Measurements from ENCODE around the gene KNDC1. TPM values are rescaled to one million over a fixed set of nuclear protein-coding genes. Genes with fewer than 3 reads are reported as not detected.

KNDC1 gene
- total and polyA plus RNA-seq, 2 experiments from 2014 or later, result 1.8 to 16.0 TPM

DNA sequence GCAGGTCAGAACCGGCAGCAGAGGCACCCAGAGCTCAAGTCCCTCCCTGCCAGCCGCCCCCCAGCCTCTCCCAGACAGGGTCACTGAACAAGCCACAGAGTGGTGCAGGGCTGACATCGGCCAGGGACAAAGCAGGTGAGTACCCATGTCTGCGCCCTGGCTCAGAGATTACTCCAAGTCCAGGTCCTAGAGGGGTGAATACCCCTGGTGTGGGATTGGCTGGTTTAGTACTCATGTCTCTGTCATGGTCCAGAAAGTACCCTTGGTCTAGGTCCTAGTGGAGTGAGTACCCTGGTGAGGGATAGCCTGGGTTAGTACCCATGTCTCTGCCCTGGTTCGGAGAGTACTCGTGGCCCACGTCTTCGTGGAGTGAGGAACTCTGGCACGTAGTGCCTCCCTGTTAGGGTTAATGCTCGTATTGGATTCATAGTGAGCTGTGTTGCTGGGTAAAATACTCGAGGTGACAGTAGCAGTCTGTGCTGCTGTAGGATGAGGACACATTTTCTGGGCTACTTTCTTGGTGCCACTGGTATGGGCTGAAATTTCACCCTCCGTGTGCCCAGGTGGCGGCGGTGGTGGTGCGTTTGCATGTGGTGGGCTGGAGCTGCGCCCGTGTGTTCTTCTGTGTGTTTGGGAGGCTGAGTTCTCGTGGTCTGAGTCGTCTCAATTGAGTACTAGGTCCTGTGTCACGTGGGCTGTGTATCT is 25.5 kb upstream of the KNDC1 start:
- Mint-ChIP-seq H3K4me3 (no peak overlapping the region), H3K27ac (no peak overlapping the region), H3K9me3 (no peaks in the 10 kb centered on the region; the same call in 1 of the 3 replicates), H3K27me3 (ENCODE audit: insufficient read depth, low read depth, poor library complexity) (peaks cover 11% of the 10 kb centered on the region), H3K4me1 (no peaks in the 10 kb centered on the region), H3K36me3 (ENCODE audit: low read depth) (no peaks in the 10 kb centered on the region)
- Histone ChIP-seq H3K36me3 (ENCODE audit: insufficient read depth) (no peaks in the 10 kb centered on the region), H3F3A (replicated peaks; ENCODE audit: low read depth) (no peaks in the 10 kb centered on the region), H3K79me2 (replicated peaks; ENCODE audit: insufficient read depth) (no peaks in the 10 kb centered on the region), H3K4me2 (no peak overlapping the region), H2AFZ (no peak overlapping the region), H4K20me1 (replicated peaks; ENCODE audit: insufficient read depth) (no peaks in the 10 kb centered on the region), H3K27me3 (ENCODE audit: insufficient read depth) (no peaks in the 10 kb centered on the region), H3K4me3 (no peak overlapping the region), H3K27ac (ENCODE audit: low read depth) (no peak overlapping the region), H3K4me1 (ENCODE audit: insufficient read depth) (no peaks in the 10 kb centered on the region), H3K9me2 (ENCODE audit: insufficient read depth) (no peaks in the 10 kb centered on the region)
- ATAC-seq (no peak), DNase-seq (ENCODE audit: low spot score) (no peak)
- TF ChIP-seq POLR2AphosphoS5 (IDR thresholded peaks at IDR 0.05; ENCODE audit: low read depth) (no peak), ZNF331 (CRISPR knock-in tag; IDR thresholded peaks at IDR 0.05; ENCODE audit: low read depth) (no peak), JUNB (IDR thresholded peaks at IDR 0.05; ENCODE audit: unreplicated experiment) (no peak), ZNF114 (CRISPR knock-in tag; IDR thresholded peaks at IDR 0.05) (no peak), STAT1 (IDR thresholded peaks at IDR 0.05; ENCODE audit: unreplicated experiment) (no peak), NANOG (IDR thresholded peaks at IDR 0.05; ENCODE audit: borderline replicate concordance) (no peak), CREB1 (CRISPR knock-in tag; IDR thresholded peaks at IDR 0.05; ENCODE audit: low read depth) (no peak), EZH2phosphoT487 (IDR thresholded peaks at IDR 0.05; ENCODE audit: unreplicated experiment) (no peak), EZH2 (IDR thresholded peaks at IDR 0.05; ENCODE audit: low read depth, unreplicated experiment) (no peak)
- TF ChIP-seq, protein P1, sequence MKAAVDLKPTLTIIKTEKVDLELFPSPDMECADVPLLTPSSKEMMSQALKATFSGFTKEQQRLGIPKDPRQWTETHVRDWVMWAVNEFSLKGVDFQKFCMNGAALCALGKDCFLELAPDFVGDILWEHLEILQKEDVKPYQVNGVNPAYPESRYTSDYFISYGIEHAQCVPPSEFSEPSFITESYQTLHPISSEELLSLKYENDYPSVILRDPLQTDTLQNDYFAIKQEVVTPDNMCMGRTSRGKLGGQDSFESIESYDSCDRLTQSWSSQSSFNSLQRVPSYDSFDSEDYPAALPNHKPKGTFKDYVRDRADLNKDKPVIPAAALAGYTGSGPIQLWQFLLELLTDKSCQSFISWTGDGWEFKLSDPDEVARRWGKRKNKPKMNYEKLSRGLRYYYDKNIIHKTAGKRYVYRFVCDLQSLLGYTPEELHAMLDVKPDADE (IDR thresholded peaks at IDR 0.05), result no peak
- TF ChIP-seq, protein P2, sequence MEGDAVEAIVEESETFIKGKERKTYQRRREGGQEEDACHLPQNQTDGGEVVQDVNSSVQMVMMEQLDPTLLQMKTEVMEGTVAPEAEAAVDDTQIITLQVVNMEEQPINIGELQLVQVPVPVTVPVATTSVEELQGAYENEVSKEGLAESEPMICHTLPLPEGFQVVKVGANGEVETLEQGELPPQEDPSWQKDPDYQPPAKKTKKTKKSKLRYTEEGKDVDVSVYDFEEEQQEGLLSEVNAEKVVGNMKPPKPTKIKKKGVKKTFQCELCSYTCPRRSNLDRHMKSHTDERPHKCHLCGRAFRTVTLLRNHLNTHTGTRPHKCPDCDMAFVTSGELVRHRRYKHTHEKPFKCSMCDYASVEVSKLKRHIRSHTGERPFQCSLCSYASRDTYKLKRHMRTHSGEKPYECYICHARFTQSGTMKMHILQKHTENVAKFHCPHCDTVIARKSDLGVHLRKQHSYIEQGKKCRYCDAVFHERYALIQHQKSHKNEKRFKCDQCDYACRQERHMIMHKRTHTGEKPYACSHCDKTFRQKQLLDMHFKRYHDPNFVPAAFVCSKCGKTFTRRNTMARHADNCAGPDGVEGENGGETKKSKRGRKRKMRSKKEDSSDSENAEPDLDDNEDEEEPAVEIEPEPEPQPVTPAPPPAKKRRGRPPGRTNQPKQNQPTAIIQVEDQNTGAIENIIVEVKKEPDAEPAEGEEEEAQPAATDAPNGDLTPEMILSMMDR (conservative IDR thresholded peaks at IDR 0.05; ENCODE audit: low read depth in 2 of 2), result no peak
- TF ChIP-seq, protein P3, sequence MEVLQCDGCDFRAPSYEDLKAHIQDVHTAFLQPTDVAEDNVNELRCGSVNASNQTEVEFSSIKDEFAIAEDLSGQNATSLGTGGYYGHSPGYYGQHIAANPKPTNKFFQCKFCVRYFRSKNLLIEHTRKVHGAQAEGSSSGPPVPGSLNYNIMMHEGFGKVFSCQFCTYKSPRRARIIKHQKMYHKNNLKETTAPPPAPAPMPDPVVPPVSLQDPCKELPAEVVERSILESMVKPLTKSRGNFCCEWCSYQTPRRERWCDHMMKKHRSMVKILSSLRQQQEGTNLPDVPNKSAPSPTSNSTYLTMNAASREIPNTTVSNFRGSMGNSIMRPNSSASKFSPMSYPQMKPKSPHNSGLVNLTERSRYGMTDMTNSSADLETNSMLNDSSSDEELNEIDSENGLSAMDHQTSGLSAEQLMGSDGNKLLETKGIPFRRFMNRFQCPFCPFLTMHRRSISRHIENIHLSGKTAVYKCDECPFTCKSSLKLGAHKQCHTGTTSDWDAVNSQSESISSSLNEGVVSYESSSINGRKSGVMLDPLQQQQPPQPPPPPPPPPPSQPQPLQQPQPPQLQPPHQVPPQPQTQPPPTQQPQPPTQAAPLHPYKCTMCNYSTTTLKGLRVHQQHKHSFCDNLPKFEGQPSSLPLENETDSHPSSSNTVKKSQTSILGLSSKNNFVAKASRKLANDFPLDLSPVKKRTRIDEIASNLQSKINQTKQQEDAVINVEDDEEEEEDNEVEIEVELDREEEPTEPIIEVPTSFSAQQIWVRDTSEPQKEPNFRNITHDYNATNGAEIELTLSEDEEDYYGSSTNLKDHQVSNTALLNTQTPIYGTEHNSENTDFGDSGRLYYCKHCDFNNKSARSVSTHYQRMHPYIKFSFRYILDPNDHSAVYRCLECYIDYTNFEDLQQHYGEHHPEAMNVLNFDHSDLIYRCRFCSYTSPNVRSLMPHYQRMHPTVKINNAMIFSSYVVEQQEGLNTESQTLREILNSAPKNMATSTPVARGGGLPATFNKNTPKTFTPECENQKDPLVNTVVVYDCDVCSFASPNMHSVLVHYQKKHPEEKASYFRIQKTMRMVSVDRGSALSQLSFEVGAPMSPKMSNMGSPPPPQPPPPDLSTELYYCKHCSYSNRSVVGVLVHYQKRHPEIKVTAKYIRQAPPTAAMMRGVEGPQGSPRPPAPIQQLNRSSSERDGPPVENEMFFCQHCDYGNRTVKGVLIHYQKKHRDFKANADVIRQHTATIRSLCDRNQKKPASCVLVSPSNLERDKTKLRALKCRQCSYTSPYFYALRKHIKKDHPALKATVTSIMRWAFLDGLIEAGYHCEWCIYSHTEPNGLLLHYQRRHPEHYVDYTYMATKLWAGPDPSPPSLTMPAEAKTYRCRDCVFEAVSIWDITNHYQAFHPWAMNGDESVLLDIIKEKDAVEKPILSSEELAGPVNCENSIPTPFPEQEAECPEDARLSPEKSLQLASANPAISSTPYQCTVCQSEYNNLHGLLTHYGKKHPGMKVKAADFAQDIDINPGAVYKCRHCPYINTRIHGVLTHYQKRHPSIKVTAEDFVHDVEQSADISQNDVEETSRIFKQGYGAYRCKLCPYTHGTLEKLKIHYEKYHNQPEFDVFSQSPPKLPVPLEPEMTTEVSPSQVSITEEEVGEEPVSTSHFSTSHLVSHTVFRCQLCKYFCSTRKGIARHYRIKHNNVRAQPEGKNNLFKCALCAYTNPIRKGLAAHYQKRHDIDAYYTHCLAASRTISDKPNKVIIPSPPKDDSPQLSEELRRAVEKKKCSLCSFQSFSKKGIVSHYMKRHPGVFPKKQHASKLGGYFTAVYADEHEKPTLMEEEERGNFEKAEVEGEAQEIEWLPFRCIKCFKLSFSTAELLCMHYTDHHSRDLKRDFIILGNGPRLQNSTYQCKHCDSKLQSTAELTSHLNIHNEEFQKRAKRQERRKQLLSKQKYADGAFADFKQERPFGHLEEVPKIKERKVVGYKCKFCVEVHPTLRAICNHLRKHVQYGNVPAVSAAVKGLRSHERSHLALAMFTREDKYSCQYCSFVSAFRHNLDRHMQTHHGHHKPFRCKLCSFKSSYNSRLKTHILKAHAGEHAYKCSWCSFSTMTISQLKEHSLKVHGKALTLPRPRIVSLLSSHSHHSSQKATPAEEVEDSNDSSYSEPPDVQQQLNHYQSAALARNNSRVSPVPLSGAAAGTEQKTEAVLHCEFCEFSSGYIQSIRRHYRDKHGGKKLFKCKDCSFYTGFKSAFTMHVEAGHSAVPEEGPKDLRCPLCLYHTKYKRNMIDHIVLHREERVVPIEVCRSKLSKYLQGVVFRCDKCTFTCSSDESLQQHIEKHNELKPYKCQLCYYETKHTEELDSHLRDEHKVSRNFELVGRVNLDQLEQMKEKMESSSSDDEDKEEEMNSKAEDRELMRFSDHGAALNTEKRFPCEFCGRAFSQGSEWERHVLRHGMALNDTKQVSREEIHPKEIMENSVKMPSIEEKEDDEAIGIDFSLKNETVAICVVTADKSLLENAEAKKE (CRISPR knock-in tag; IDR thresholded peaks at IDR 0.05), result no peak
- TF ChIP-seq, protein P4, sequence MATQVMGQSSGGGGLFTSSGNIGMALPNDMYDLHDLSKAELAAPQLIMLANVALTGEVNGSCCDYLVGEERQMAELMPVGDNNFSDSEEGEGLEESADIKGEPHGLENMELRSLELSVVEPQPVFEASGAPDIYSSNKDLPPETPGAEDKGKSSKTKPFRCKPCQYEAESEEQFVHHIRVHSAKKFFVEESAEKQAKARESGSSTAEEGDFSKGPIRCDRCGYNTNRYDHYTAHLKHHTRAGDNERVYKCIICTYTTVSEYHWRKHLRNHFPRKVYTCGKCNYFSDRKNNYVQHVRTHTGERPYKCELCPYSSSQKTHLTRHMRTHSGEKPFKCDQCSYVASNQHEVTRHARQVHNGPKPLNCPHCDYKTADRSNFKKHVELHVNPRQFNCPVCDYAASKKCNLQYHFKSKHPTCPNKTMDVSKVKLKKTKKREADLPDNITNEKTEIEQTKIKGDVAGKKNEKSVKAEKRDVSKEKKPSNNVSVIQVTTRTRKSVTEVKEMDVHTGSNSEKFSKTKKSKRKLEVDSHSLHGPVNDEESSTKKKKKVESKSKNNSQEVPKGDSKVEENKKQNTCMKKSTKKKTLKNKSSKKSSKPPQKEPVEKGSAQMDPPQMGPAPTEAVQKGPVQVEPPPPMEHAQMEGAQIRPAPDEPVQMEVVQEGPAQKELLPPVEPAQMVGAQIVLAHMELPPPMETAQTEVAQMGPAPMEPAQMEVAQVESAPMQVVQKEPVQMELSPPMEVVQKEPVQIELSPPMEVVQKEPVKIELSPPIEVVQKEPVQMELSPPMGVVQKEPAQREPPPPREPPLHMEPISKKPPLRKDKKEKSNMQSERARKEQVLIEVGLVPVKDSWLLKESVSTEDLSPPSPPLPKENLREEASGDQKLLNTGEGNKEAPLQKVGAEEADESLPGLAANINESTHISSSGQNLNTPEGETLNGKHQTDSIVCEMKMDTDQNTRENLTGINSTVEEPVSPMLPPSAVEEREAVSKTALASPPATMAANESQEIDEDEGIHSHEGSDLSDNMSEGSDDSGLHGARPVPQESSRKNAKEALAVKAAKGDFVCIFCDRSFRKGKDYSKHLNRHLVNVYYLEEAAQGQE (IDR thresholded peaks at IDR 0.05; ENCODE audit: unreplicated experiment), result no peak

Measured in GM23338 (cell line).